HepG2 (cell line): ENCODE results near the gene PAPSS2. TPM values are rescaled to one million over a fixed set of nuclear protein-coding genes. Genes with fewer than 3 reads are reported as not detected.

ENCODE experiments used
- BRCA1 ChIP-seq: sonication (generic); formaldehyde crosslinking; IDR thresholded peaks from 2 replicates; pipeline ENCODE4 v1.4.0; 2020; ENCODE audit warnings: missing genetic modification reagents
- CEBPG ChIP-seq: IDR thresholded peaks from 2 replicates; pipeline ENCODE4 v1.6.1; 2016
- ETV5 ChIP-seq: IDR thresholded peaks from 2 replicates; pipeline ENCODE4 v1.6.1; 2018; ENCODE audit warnings: missing biosample characterization, missing genetic modification reagents, inconsistent platforms, borderline replicate concordance
- FOXA3 ChIP-seq: IDR thresholded peaks from 2 replicates; pipeline ENCODE4 v1.6.1; 2016; ENCODE audit warnings: missing genetic modification reagents, missing compliant biosample characterization
- HOMEZ ChIP-seq: IDR thresholded peaks from 2 replicates; pipeline ENCODE4 v1.6.1; 2016; ENCODE audit warnings: low read depth
- MTF2 ChIP-seq: sonication (generic); formaldehyde crosslinking; IDR thresholded peaks from 2 replicates; pipeline ENCODE4 v1.5.0; 2020; ENCODE audit warnings: missing genetic modification reagents, borderline replicate concordance
- SCMH1 ChIP-seq: sonication (generic); formaldehyde crosslinking; IDR thresholded peaks from 2 replicates; pipeline ENCODE4 v1.9.0; 2021; ENCODE audit warnings: missing genetic modification reagents, mild to moderate bottlenecking, borderline replicate concordance
- SOX13 ChIP-seq, 3 experiments: fragments of 450-650 bp in 1 of 3; sonication (generic) in 1 of 3; formaldehyde crosslinking in 1 of 3; IDR thresholded peaks in 2 of 3; conservative IDR thresholded peaks in 1 of 3; 2 replicates each; pipeline versions ENCODE4 v1.5.0 to v1.6.1; 2016 to 2020; ENCODE audit warnings: antibody characterized with exemption in 1 of 3, mild to moderate bottlenecking in 1 of 3, missing compliant biosample characterization in 1 of 3, missing genetic modification reagents in 1 of 3, moderate library complexity in 1 of 3
- SOX6 ChIP-seq, 2 experiments: fragments of 450-650 bp in 1 of 2; sonication (generic) in 1 of 2; formaldehyde crosslinking in 1 of 2; IDR thresholded peaks; 2 replicates each; pipeline versions ENCODE4 v1.4.0 to v1.6.1; 2017 to 2020; ENCODE audit warnings: antibody characterized with exemption in 1 of 2, mild to moderate bottlenecking in 1 of 2, missing genetic modification reagents in 1 of 2
- TOPORS ChIP-seq: sonication (generic); formaldehyde crosslinking; IDR thresholded peaks from 2 replicates; pipeline ENCODE4 v1.8.0; 2023; ENCODE audit warnings: mild to moderate bottlenecking, missing genetic modification reagents
- ZHX2 ChIP-seq, 2 experiments: sonication (generic) in 1 of 2; formaldehyde crosslinking in 1 of 2; IDR thresholded peaks; 2 replicates each; pipeline versions ENCODE4 v1.6.1 to v1.9.0; 2014 to 2022; ENCODE audit warnings: antibody characterized with exemption in 1 of 2, borderline replicate concordance in 1 of 2, inconsistent platforms in 1 of 2, low read depth in 1 of 2, missing genetic modification reagents in 1 of 2
- ZNF12 ChIP-seq: sonication (generic); formaldehyde crosslinking; IDR thresholded peaks from 2 replicates; pipeline ENCODE4 v1.5.0; 2020; ENCODE audit warnings: missing genetic modification reagents
- ZNF552 ChIP-seq: sonication (generic); formaldehyde crosslinking; IDR thresholded peaks from 2 replicates; pipeline ENCODE4 v1.9.0; 2022; ENCODE audit warnings: missing genetic modification reagents, mild to moderate bottlenecking, borderline replicate concordance
- ZNF570 ChIP-seq: sonication (generic); formaldehyde crosslinking; IDR thresholded peaks from 2 replicates; pipeline ENCODE4 v1.4.0; 2020; ENCODE audit warnings: mild to moderate bottlenecking, missing genetic modification reagents, borderline replicate concordance
- ZNF598 ChIP-seq: sonication (generic); formaldehyde crosslinking; IDR thresholded peaks from 2 replicates; pipeline ENCODE4 v1.5.1; 2020; ENCODE audit warnings: mild to moderate bottlenecking, missing genetic modification reagents, borderline replicate concordance
- ZNF766 ChIP-seq: sonication (generic); formaldehyde crosslinking; IDR thresholded peaks from 2 replicates; pipeline ENCODE4 v1.5.0; 2020; ENCODE audit warnings: missing genetic modification reagents, borderline replicate concordance
- polyA plus RNA-seq, 8 experiments: library from polyadenylated mRNA; depleted of rRNA in 3 of 8; stranded (reverse) in 7 of 8; unstranded in 1 of 8; fragments of >200 nt; fragmentation: Illumina TruSeq in 4 of 8; extraction: Trizol in 4 of 8; gene quantifications; 2 replicates each; pipeline versions ENCODE4 v1.2.1 to v1.2.3, GENCODE V29; 2011 to 2016; ENCODE audit warnings: low read depth in 4 of 8, missing spikeins in 1 of 8, mixed read lengths in 1 of 8; ENCODE audit not compliant: insufficient read depth in 1 of 8
- total RNA-seq, 5 experiments: library from RNA; depleted of rRNA; stranded (reverse); fragments of >200 nt; fragmentation: Illumina TruSeq; extraction: Trizol; gene quantifications; 2 replicates each; pipeline ENCODE4 v1.2.3, GENCODE V29; 2016; ENCODE audit warnings: low read depth in 1 of 5
- TF ChIP-seq, protein P1 (sequence below): IDR thresholded peaks from 2 replicates; pipeline ENCODE4 v1.6.1; 2018; ENCODE audit warnings: missing genetic modification reagents
- TF ChIP-seq, protein P2 (sequence below): IDR thresholded peaks from 2 replicates; pipeline ENCODE4 v1.6.1; 2016; ENCODE audit warnings: missing biosample characterization, missing genetic modification reagents, low read depth

Gene PAPSS2
- total and polyA plus RNA-seq, 2 of the 13 experiments (the other 11 are each of a cell fraction or from before 2014, with no cell fraction given) = 0.11 to 0.12 TPM

DNA sequence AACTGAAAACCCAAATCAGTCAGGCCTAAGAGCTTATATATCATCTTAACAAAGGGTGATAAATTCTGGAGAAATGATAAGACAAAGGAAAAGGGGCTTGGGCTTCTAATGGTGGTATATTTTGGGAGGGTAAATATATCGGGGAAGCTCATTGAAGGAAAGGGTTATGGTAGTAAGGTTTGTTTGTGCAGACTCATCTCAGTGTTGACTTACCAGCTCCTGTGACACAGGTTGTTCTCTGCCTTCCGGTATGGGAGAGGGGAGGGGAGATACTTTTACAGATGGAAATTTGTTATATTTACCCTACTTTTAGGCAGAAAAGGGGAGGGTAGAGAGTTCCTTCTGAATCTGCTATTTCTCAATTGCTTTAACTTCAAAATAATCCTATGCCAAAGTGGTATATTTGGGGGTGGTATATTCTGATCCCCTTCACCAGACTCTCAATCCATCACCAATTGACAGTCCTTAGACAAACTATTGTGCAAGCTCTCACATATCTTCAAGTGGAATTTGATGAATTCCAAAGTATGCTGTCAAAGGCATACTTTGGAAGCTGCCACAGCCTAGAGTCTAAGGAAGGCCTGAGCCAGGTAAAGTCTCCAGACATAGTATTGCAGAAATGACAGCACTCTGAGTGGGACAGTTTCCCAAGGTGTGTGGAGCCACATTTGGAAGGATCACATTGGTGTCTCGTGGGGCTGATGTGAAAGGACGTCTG is 13.3 kb upstream of the PAPSS2 start (continued):
- TF ChIP-seq ZHX2 (IDR thresholded peaks at IDR 0.05; ENCODE audit: low read depth) (no peak), ZHX2 (CRISPR knock-in tag; IDR thresholded peaks at IDR 0.05; ENCODE audit: borderline replicate concordance) (no peak), ZNF598 (CRISPR knock-in tag) (no peak), TOPORS (no peak), SOX13 (IDR thresholded peaks at IDR 0.05) (no peak), SOX13 (CRISPR knock-in tag; conservative IDR thresholded peaks at IDR 0.05 in 1 of 2, IDR thresholded peaks at IDR 0.05 in 1 of 2) (peak in 1 of 2 experiments; percentile 36; a peak in 1 of 4 replicates), HOMEZ (CRISPR knock-in tag) (peak; percentile 40; the same call in 1 of the 2 replicates), ZNF12 (CRISPR knock-in tag) (no peak), ZNF570 (CRISPR knock-in tag) (no peak), ETV5 (CRISPR knock-in tag) (peak; percentile 81; the same call in 1 of the 2 replicates), CEBPG (peak; percentile 73), SCMH1 (no peak), SOX6 (IDR thresholded peaks at IDR 0.05) (no peak), SOX6 (CRISPR knock-in tag; IDR thresholded peaks at IDR 0.05) (peak; percentile 13; the same call in 1 of the 2 replicates), BRCA1 (CRISPR knock-in tag) (no peak), ZNF552 (CRISPR knock-in tag) (no peak), ZNF766 (no peak), MTF2 (CRISPR knock-in tag) (no peak), FOXA3 (CRISPR knock-in tag) (peak; percentile 72; the same call in 1 of the 2 replicates)
- TF ChIP-seq, protein P1, sequence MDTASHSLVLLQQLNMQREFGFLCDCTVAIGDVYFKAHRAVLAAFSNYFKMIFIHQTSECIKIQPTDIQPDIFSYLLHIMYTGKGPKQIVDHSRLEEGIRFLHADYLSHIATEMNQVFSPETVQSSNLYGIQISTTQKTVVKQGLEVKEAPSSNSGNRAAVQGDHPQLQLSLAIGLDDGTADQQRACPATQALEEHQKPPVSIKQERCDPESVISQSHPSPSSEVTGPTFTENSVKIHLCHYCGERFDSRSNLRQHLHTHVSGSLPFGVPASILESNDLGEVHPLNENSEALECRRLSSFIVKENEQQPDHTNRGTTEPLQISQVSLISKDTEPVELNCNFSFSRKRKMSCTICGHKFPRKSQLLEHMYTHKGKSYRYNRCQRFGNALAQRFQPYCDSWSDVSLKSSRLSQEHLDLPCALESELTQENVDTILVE (CRISPR knock-in tag) = no peak
- TF ChIP-seq, protein P2, sequence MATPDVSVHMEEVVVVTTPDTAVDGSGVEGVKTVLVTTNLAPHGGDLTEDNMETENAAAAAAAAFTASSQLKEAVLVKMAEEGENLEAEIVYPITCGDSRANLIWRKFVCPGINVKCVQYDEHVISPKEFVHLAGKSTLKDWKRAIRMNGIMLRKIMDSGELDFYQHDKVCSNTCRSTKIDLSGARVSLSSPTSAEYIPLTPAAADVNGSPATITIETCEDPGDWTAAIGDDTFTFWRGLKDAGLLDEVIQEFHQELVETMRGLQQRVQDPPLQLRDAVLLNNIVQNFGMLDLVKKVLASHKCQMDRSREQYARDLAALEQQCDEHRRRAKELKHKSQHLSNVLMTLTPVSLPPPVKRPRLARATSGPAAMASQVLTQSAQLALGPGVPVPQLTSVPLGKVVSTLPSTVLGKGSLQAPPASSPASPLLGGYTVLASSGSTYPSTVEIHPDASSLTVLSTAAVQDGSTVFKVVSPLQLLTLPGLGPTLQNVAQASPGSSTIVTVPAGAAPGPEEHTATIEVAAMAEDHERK = no peak
